Measurements from ENCODE around the gene CHST2.

CHST2 gene

DNA sequence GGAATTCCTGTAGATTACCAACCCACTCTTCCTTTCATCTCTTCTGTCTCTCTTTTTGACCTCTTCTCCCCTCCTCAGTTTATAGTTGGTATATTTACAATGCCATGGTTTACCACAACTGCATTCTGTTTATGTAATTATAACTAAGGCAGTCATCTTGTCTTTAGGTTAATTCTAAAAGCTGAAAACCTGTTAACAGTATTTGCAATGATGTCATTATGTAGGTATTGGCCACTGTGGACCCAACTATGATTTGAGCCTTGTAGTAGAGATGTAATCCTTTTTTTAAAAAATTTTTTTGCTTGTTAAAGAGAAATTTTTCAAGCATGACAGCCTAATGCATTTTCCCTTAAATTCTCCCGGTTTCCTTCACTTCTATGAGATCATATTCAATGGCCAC, 30.7 kb upstream of the CHST2 start:
- Mint-ChIP-seq H3K9me3 (no peaks in the 10 kb centered on the region), H3K36me3 (ENCODE audit: low read depth) (no peaks in the 10 kb centered on the region), H3K4me1 (ENCODE audit: low read depth) (peaks cover 10% of the 10 kb centered on the region), H3K27me3 (no peaks in the 10 kb centered on the region), H3K27ac (no peak overlapping the region), H3K4me3 (no peak overlapping the region)
- intact Hi-C loops (cut with micrococcal nuclease), result no loop called here

DNA sequence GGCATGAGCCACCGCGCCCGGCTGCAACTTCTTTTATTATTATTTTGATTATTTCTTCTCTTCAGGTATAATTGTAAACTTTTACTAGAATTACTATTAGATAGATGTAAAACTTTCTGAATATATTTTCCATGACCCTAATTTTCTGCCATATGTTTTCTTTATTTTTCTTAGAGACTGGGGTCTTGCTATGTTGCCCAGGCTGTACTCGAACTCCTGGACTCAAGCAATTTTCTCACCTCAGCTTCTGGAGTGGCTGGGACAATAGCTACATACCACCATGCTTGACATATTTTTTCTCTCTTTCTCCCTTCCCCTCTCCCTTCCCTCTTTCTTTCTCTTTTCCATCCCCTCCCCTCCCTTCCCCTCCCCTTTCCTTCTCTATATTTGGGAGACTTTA, 29.6 kb upstream of the CHST2 start:
- Mint-ChIP-seq H3K4me3 (no peak overlapping the region), H3K27ac (no peak overlapping the region), H3K4me1 (ENCODE audit: low read depth) (peaks cover 3% of the 10 kb centered on the region), H3K36me3 (ENCODE audit: low read depth) (no peaks in the 10 kb centered on the region), H3K27me3 (no peaks in the 10 kb centered on the region), H3K9me3 (no peaks in the 10 kb centered on the region)
- intact Hi-C loops (cut with micrococcal nuclease), result no loop called here

DNA sequence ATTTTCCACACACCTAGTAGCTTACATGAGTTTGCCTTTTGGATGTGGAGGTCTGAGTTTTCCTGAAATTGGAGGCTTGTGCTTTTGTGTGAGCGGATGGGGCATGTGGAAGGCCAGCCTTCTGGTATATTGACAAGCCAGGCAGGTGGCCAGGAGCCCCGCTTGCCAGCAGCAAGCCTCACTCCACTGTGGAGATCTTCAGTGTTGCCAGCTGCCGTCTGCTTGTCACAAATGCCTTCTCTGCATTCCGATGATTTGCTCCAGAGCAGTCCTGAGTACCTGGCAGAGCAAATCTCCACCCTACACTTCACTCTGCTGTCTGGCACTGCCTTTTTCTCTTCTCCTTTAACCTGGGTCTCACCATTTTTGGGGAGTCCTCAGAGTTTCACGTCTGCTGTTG, 29.1 kb upstream of the CHST2 start:
- H3K27ac Mint-ChIP-seq, result no peak overlapping the region
- H3K4me3 Mint-ChIP-seq, result no peak overlapping the region
- H3K27me3 Mint-ChIP-seq, result no peaks in the 10 kb centered on the region
- no peaks in the 10 kb centered on the region for H3K4me1 Mint-ChIP-seq (ENCODE audit: low read depth)
- H3K36me3 Mint-ChIP-seq (ENCODE audit: low read depth), result no peaks in the 10 kb centered on the region
- H3K9me3 Mint-ChIP-seq, result no peaks in the 10 kb centered on the region
- intact Hi-C loops (cut with micrococcal nuclease), result no loop called here

DNA sequence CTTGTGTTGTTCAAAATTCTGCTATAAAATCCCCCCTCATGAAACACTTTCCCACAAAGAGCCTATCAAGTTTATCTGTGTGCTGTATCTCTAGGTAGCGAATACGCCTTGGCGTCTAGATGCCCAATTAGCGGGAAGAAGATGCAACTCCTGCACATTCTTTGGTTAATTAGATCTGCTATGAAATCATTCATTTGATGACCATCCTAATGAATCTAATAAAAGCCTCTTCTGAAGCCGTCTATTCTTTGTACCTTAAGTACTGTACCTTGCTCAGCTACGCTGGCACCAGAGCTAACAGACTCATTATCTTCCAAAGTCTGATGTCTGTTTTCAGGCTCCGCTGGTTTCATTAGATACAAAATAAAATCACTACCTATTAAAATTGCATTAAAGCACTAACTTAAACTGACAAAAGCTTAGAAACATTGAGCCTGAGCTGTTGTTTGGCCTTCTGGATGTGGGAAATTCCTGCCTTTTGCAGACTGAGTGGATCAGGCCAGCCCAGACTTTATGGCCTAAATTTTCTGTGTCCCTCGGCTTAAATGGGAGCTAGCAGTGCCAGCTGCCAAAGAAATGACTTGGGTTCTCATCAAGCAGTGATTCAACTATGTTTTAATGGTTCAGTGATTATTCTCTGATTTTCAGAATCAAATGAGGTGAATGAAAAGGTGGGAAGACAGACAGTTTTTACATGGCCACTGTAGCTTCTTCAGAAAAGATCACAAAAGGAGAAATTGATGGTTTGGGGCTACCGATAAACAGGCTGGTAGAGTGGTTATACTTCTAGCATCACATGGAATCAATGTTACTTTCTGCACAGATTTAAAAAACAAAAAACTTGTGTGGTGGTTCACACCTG, 28.4 kb upstream of the CHST2 start:
- Mint-ChIP-seq H3K27me3 (no peaks in the 10 kb centered on the region), H3K36me3 (ENCODE audit: low read depth) (no peaks in the 10 kb centered on the region), H3K4me1 (ENCODE audit: low read depth) (no peaks in the 10 kb centered on the region), H3K4me3 (no peak overlapping the region), H3K27ac (no peak overlapping the region), H3K9me3 (no peaks in the 10 kb centered on the region)
- intact Hi-C loops (cut with micrococcal nuclease), result no loop called here

DNA sequence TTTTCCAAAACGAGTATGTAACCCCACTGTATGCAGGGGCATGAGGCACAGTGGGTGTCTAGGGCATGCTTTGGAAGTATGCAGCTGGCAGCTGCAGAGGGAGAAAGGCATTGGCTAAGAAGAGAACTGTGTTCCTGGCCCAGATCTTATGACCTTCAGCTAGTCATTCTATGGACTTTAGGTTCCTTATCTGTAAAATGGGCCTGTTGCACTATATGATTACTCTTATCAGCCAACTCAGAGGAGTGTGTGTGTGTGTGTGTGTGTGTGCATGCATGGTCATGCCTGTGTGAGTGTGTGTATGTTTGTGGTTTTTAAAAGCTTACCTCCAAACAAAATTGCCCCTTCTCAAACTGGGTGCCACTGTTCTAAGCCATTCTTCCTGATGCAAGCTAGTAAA, 27.4 kb upstream of the CHST2 start:
- H3K9me3 Mint-ChIP-seq, result no peaks in the 10 kb centered on the region
- H3K27me3 Mint-ChIP-seq, result no peaks in the 10 kb centered on the region
- no peaks in the 10 kb centered on the region for H3K4me1 Mint-ChIP-seq (ENCODE audit: low read depth)
- H3K27ac Mint-ChIP-seq, result no peak overlapping the region
- no peaks in the 10 kb centered on the region for H3K36me3 Mint-ChIP-seq (ENCODE audit: low read depth)
- H3K4me3 Mint-ChIP-seq, result no peak overlapping the region
- intact Hi-C loops (cut with micrococcal nuclease), result no loop called here

DNA sequence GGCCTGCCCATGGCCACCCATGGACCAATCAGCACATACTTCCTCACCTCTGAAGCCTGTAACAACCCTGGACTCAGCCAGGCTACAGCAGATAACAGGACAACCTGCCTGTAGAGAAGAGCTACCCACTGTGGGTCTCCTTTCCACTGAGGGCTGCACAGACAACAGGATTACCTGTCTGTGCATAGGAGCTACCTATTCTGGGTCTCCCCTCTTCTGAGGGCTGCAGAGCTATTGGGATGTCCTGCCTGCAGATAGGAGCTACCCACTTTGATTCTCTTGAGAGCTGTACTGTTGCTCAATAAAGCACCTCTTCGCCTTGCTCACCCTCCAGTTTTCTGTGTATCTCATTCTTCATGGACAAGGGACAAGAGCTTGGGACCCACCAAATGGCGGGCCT, 23.8 kb upstream of the CHST2 start:
- intact Hi-C loops (cut with micrococcal nuclease), result no loop called here
- peaks cover 1% of the 10 kb centered on the region for H3K27me3 Mint-ChIP-seq
- no peaks in the 10 kb centered on the region for H3K9me3 Mint-ChIP-seq
- H3K4me1 Mint-ChIP-seq (ENCODE audit: low read depth), result no peaks in the 10 kb centered on the region
- no peaks in the 10 kb centered on the region for H3K36me3 Mint-ChIP-seq (ENCODE audit: low read depth)
- no peak overlapping the region for H3K4me3 Mint-ChIP-seq
- H3K27ac Mint-ChIP-seq, result no peak overlapping the region

DNA sequence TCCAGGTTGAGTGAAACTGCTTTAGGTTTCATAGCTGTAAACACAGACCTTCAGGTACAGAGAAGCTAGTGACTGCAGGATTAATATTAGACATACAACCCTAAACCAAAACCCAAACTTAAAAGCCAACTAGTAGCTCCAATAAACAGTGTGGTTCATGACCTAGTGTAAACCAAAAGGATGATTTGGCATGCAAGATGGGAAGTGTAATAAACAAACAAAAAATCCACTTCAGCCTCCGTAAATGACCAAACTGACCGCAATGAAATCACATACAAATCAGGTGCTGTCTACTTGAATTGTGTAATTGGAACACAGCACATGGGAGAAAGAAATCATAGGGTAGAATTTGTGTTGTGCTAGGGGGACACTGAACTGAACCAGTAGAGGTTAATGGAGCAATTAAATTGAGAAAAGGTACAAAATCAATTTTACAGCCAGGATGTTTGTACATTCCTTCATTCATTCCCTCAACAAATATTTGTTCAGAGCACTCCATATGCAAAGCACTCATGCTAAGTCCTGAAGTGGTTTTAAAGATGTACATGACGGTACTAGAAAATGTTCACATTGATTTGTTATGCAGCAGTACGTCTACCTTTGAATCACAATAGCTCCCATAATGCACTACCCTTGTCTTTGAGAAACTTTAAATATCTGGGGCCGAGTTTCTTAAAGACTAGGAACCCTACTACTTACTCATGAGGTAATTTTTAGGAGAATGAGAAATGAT, 21.4 kb upstream of the CHST2 start:
- H3K27ac Mint-ChIP-seq, result no peak overlapping the region
- H3K9me3 Mint-ChIP-seq, result no peaks in the 10 kb centered on the region
- intact Hi-C loops (cut with micrococcal nuclease), result no loop called here
- H3K36me3 Mint-ChIP-seq (ENCODE audit: low read depth), result no peaks in the 10 kb centered on the region
- H3K4me1 Mint-ChIP-seq (ENCODE audit: low read depth), result no peaks in the 10 kb centered on the region
- peaks cover 1% of the 10 kb centered on the region for H3K27me3 Mint-ChIP-seq
- no peak overlapping the region for H3K4me3 Mint-ChIP-seq

DNA sequence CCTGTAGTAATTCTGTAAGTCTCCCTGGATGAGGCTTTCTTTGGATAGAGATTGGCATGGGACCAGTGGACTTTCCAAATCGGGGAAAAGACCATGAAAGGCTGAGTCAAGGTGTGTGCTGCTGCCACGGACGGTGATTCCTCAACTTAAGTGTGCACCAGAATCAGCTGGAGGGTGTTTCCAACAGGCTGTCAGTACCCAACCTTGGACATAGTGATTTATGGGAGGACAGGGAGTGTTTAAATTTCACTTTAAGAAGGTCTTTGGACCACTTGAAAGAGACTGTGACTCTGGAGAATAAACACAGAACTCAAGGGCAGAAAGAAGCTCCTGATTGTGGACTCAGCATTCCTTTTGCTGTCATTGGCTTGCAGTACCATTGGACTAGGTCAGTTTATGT, 20.4 kb upstream of the CHST2 start:
- H3K36me3 Mint-ChIP-seq (ENCODE audit: low read depth), result no peaks in the 10 kb centered on the region
- peaks cover 7% of the 10 kb centered on the region for H3K9me3 Mint-ChIP-seq
- intact Hi-C loops (cut with micrococcal nuclease), result no loop called here
- no peak overlapping the region for H3K4me3 Mint-ChIP-seq
- H3K4me1 Mint-ChIP-seq (ENCODE audit: low read depth), result no peaks in the 10 kb centered on the region
- H3K27ac Mint-ChIP-seq, result no peak overlapping the region
- H3K27me3 Mint-ChIP-seq, result peaks cover 2% of the 10 kb centered on the region

DNA sequence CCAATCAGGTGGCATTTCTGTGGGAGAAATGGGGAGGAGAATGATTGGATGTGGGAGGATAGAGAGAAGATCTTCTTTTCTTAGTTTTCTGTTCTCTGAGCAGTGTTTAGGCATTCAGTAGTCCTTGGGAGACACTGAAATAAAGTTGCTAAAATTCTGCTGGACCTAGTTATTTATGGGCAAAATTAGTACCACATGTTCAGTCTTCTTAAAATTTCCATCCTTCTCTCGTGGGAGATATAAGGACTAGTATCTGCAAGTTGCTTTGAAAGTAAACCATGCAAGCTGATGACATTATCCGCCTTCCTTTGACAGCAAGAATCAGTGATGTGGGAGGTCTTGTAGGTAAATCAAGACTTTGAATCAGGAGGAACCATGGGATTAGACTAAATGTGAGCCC, 19.9 kb upstream of the CHST2 start:
- Mint-ChIP-seq H3K9me3 (peaks cover 12% of the 10 kb centered on the region), H3K36me3 (ENCODE audit: low read depth) (no peaks in the 10 kb centered on the region), H3K4me1 (ENCODE audit: low read depth) (no peaks in the 10 kb centered on the region), H3K27me3 (peaks cover 2% of the 10 kb centered on the region), H3K4me3 (no peak overlapping the region), H3K27ac (no peak overlapping the region)
- intact Hi-C loops (cut with micrococcal nuclease), result no loop called here

DNA sequence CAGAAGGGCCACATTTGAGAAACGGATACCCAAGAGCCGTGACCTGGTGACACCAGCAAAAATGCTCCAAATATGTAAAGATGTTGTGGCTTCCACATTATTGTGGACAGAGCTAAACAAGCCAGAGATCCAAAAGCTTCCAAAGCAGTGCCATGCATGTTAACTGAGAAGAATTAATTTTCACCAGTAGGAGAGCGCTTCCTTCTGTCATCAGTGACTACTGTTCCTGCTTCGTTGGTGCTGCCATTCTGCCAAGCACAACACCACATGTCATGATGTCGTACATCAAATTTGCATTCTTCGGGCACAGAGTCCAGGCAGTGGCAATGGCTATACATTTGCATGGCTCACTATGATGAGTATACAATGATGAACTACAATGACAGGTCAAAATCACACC, 19.1 kb upstream of the CHST2 start:
- intact Hi-C loops (cut with micrococcal nuclease), result no loop called here
- H3K4me1 Mint-ChIP-seq (ENCODE audit: low read depth), result no peaks in the 10 kb centered on the region
- H3K36me3 Mint-ChIP-seq (ENCODE audit: low read depth), result no peaks in the 10 kb centered on the region
- H3K4me3 Mint-ChIP-seq, result no peak overlapping the region
- no peak overlapping the region for H3K27ac Mint-ChIP-seq
- peaks cover 19% of the 10 kb centered on the region for H3K9me3 Mint-ChIP-seq
- peaks cover 2% of the 10 kb centered on the region for H3K27me3 Mint-ChIP-seq

DNA sequence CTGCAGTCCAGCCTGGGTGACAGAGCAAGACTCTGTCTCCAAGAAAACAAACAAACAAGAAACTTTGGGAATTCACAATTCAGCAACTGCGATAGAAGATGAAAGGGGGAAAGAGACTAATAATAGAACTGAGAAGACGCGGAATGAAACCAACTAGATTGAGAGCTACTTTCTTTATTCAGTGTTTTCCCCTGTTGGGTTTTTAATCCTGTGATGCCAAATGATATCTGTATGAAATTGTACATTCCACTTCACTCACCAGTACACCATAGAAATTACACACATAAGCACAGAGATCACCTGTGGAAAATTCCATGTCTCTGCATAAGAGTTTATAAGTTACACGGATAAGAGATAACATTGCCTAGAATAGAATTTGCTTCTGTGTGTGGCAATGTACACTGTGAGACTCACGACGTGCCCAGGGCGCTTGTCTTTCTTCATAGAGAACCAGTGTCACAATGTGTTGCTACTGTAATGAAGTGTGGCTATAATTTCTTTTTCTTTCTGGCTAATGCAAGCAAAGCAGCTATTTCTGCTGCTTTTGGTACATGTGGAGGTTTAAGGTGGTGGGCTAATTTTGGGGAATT, 17.7 kb upstream of the CHST2 start:
- Mint-ChIP-seq H3K27ac (no peak overlapping the region), H3K9me3 (peaks cover 33% of the 10 kb centered on the region), H3K27me3 (peaks cover 2% of the 10 kb centered on the region), H3K4me3 (no peak overlapping the region), H3K4me1 (ENCODE audit: low read depth) (no peaks in the 10 kb centered on the region), H3K36me3 (ENCODE audit: low read depth) (no peaks in the 10 kb centered on the region)
- intact Hi-C loops (cut with micrococcal nuclease), result no loop called here

DNA sequence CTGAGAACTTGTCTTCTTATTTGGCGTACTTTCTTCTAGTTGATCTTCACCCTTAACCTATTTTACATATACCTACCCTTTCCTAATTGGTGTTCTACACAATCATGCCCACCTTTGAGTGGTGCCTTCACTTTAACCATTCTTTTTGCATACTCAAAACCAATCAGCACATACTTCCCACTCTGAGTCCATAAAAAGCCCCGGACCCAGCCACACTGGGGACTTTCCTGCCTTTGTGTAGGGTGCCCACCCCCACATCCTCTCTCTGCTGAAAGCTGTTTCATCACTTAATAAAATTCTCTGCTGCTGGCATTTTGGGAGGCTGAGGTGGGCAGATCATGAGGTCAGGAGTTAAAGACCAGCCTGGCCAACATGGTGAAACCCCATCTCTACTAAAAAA, 15.9 kb upstream of the CHST2 start:
- intact Hi-C loops (cut with micrococcal nuclease), result no loop called here
- Mint-ChIP-seq H3K4me1 (ENCODE audit: low read depth) (no peaks in the 10 kb centered on the region), H3K9me3 (peaks cover 33% of the 10 kb centered on the region), H3K36me3 (ENCODE audit: low read depth) (no peaks in the 10 kb centered on the region), H3K27me3 (peaks cover 2% of the 10 kb centered on the region), H3K27ac (no peak overlapping the region), H3K4me3 (no peak overlapping the region)

DNA sequence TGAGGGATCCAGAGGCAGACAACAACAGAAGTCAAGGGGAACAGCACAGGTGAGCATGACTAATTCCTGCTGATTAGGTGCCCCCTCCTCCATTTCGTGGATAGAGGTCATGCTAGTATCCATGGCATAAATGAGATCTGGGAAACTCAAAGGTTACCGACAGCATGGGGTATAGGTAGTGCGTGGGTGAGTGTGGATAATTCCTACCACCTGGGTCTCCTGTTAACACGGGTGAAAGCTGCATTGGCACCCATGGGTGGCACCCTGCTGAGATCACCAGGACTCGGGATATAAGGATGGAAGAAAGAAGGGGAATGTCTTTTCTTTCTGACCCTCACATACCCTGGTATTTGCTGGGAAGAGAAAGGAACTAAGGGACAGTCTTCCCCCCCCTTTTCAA, 14.4 kb upstream of the CHST2 start:
- Mint-ChIP-seq H3K4me1 (ENCODE audit: low read depth) (no peaks in the 10 kb centered on the region), H3K9me3 (peaks cover 33% of the 10 kb centered on the region), H3K36me3 (ENCODE audit: low read depth) (no peaks in the 10 kb centered on the region), H3K27ac (no peak overlapping the region), H3K4me3 (no peak overlapping the region), H3K27me3 (peaks cover 2% of the 10 kb centered on the region)
- intact Hi-C loops (cut with micrococcal nuclease), result no loop called here

DNA sequence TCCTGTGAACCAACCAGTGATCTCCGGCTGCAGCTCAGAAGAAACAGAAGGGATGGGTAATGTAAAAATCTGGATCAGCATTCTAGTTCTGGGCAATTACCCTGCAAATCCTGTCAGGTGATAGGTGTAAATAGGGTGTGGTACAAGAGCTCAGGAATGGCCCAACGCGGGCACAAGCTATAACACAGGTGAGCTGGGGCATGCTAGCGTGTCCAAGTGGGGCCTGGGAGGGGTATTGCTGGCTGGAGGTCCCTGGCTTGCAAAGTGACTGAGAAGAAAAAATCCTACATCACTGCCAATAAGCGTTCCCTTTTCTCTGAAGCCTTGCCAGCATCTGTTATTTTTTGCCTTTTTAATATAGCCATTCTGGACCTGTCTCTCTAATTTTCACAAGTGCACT, 9.7 kb upstream of the CHST2 start:
- no peaks in the 10 kb centered on the region for H3K4me1 Mint-ChIP-seq (ENCODE audit: low read depth)
- peaks cover 20% of the 10 kb centered on the region for H3K9me3 Mint-ChIP-seq
- H3K27me3 Mint-ChIP-seq, result peaks cover 1% of the 10 kb centered on the region
- intact Hi-C loops (cut with micrococcal nuclease), result loop anchor here (10.0 kb wide), 1 partner anchor 865 kb away; the partner anchor contains the start of gene DIPK2A
- H3K4me3 Mint-ChIP-seq, result no peak overlapping the region
- no peak overlapping the region for H3K27ac Mint-ChIP-seq
- H3K36me3 Mint-ChIP-seq (ENCODE audit: low read depth), result no peaks in the 10 kb centered on the region

All from dendritic cell treated with granulocyte-macrophage colony-stimulating factor and Interleukin-4, amounts not matched to agents 40 ng/mL and 50 ng/mL, for 4 days (primary cell).